HG02798 (cell line): ENCODE measurements around the gene BLMH.
"Not testable (repeated sequence)": the region's sequence is repeated elsewhere in the genome, so short reads cannot be mapped to it uniquely, and the experiment has no call there.

Source experiments
- ATAC-seq: cut with Tn5 transposase; IDR thresholded peaks from one replicate; pipeline ENCODE4 v1.9.1; 2021; ENCODE audit warnings: mild to moderate bottlenecking; ENCODE audit not compliant: unreplicated experiment, poor library complexity

Gene BLMH

DNA sequence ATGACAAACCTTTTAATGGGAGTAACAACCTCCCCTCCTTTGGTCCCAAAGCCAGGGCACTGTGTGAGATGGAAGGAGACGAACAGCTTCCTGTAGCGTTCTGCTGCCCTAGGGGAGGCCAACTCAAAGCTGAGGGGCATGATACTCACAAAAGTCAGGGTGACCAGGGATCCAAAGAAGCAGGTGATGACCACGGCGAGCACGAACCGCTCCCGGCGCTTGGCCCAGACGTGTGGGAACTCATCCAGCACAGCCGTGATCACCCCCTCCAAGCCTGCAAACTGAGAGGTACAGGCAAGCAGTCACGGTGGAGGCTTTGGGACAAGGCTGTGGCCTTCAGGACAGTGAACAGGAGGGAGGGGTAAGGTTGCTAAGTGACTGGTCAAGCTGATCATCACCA, 81.4 kb downstream of the BLMH start:
- no peak for ATAC-seq

- no peak for ATAC-seq
These were observed 81.8 kb downstream of the BLMH start for GRCh38 chr17:30209930-30210329.

GRCh38 chr17:30208214-30208613, 83.5 kb downstream of the BLMH start:
- ATAC-seq: no peak

DNA sequence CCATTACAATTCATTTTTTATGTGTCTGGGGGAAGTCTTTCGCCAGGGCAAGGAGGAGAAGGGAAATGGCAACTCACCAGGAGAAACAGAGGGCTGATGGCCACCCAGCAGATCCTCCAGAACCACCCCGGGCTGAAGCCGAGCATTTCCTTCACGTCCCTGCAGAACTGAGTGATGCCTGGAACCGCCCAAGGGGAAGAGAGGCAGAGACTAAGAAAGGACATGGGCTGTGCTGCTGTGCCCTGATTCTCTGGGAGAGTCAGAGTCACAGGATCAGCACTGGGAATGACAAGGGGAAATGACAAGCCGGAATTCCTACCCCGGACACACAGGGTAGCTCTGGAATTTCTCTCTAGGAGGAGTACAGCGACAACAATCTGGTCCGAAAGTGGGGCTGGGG, 84.1 kb downstream of the BLMH start:
- ATAC-seq: no peak

GRCh38 chr17:30203471-30203981, 88.2 kb downstream of the BLMH start:
- ATAC-seq: no peak

GRCh38 chr17:30200656-30201055, 91.1 kb downstream of the BLMH start:
- ATAC-seq: not testable (repeated sequence)

DNA sequence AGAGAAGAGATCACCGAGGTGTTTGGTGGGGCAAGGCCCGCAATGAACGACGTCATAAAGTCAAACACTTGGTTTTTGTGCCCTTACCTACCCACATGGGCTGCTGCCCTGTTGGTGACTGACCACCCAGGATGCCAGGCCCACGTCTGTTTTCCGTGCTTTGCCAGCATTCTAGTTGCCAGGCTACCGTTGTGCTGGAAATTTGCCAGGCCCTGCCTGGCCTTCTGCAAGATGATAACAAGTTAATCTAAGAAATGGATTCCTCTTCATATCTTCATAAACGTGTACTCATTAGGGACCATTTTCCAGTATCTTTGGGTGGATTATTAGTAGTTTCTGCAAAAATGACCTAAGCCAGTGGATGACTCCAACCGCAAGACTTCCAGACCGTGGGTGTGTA, 91.6 kb downstream of the BLMH start:
- ATAC-seq: no peak

GRCh38 chr17:30199600-30199999, 92.1 kb downstream of the BLMH start:
- no peak for ATAC-seq
